H54 (cell line): ENCODE measurements around the gene AFTPH.
A peak's percentile ranks its signal among the peaks of the same experiment; 100 is the strongest.

Experiments
- DNase-seq: peaks from one replicate; pipeline ENCODE4 v3.0.0; 2011; ENCODE audit warnings: low spot score, mixed read lengths; ENCODE audit not compliant: insufficient read length
- FAIRE-seq: peaks from 3 replicates; lab custom pipeline; 2011; peaks lifted over from hg19 to GRCh38; lab: Jason Lieb, UNC
- POLR2A ChIP-seq: IDR thresholded peaks from 2 replicates; pipeline ENCODE4 v1.6.1; 2011; ENCODE audit warnings: low read depth, mild to moderate bottlenecking, low read length

The AFTPH gene

GRCh38 chr2:64523666-64524603, at the start of gene AFTPH:
TSS of gene AFTPH (plus strand) at chr2:64524328. CDS start at chr2:64551475, 27,147 bp downstream.
- FAIRE-seq (peak; percentile 99), DNase-seq (peak; percentile 98)
- TF ChIP-seq POLR2A: peak; percentile 43

GRCh38 chr2:64474636-64475035, 49.5 kb upstream of the AFTPH start:
- TF ChIP-seq POLR2A: no peak
- DNase-seq (no peak), FAIRE-seq (no peak)

- FAIRE-seq (no peak), DNase-seq (no peak)
- no peak for TF ChIP-seq POLR2A
Observed at GRCh38 chr2:64477037-64477436, 47.1 kb upstream of the AFTPH start.

- DNase-seq (no peak), FAIRE-seq (no peak)
- TF ChIP-seq POLR2A: no peak
Observed at GRCh38 chr2:64477979-64478378, 46.1 kb upstream of the AFTPH start.

- no peak for TF ChIP-seq POLR2A
- DNase-seq (no peak), FAIRE-seq (no peak)
Observed at GRCh38 chr2:64478502-64479230, 45.5 kb upstream of the AFTPH start.

- FAIRE-seq (no peak), DNase-seq (no peak)
- no peak for TF ChIP-seq POLR2A
Observed at GRCh38 chr2:64479259-64480117, 44.6 kb upstream of the AFTPH start.

- TF ChIP-seq POLR2A: no peak
- no peak for FAIRE-seq
Observed at GRCh38 chr2:64481665-64482064, 42.5 kb upstream of the AFTPH start.

GRCh38 chr2:64482243-64482642, 41.9 kb upstream of the AFTPH start:
- FAIRE-seq (no peak), DNase-seq (no peak)
- TF ChIP-seq POLR2A: no peak

More at GRCh38 chr2:64481665-64482064, 42.5 kb upstream of the AFTPH start:
- DNase-seq: no peak

- FAIRE-seq (no peak), DNase-seq (no peak)
- TF ChIP-seq POLR2A: no peak
Observed at GRCh38 chr2:64482765-64483504, 41.2 kb upstream of the AFTPH start.

GRCh38 chr2:64485331-64485730, 38.8 kb upstream of the AFTPH start:
- FAIRE-seq (no peak), DNase-seq (no peak)
- TF ChIP-seq POLR2A: no peak

GRCh38 chr2:64485961-64486360, 38.2 kb upstream of the AFTPH start:
- DNase-seq (no peak), FAIRE-seq (no peak)
- TF ChIP-seq POLR2A: no peak

GRCh38 chr2:64487256-64488049, 36.7 kb upstream of the AFTPH start:
- DNase-seq: no peak
- no peak for FAIRE-seq

More at GRCh38 chr2:64487256-64488049, 36.7 kb upstream of the AFTPH start:
- TF ChIP-seq POLR2A: no peak
